K562 (cell line): ENCODE data around the gene GARIN5B. TPM values are rescaled to one million over a fixed set of nuclear protein-coding genes. Genes with fewer than 3 reads are reported as not detected.

Experiments used
- ARID4B ChIP-seq: sonication (generic); formaldehyde crosslinking; IDR thresholded peaks from 2 replicates; pipeline ENCODE4 v1.8.0; 2022; ENCODE audit warnings: mild to moderate bottlenecking, missing genetic modification reagents
- GTF3C2 ChIP-seq: IDR thresholded peaks from 3 replicates; pipeline ENCODE4 v1.6.1; 2011; ENCODE audit warnings: borderline replicate concordance, mild to moderate bottlenecking, moderate library complexity; ENCODE audit not compliant: insufficient read length; ENCODE audit errors: extremely low read depth
- L3MBTL2 ChIP-seq: fragments of 450-650 bp; IDR thresholded peaks from 2 replicates; pipeline ENCODE4 v1.6.1; 2016; ENCODE audit warnings: mild to moderate bottlenecking, moderate library complexity
- MCM3 ChIP-seq: fragments of 450-650 bp; IDR thresholded peaks from 2 replicates; pipeline ENCODE4 v1.6.1; 2016
- NFRKB ChIP-seq: fragments of 450-650 bp; IDR thresholded peaks from 2 replicates; pipeline ENCODE4 v1.6.1; 2016; ENCODE audit warnings: low read depth
- PURB ChIP-seq: sonication (generic); formaldehyde crosslinking; IDR thresholded peaks from 2 replicates; pipeline ENCODE4 v1.9.0; 2021; ENCODE audit warnings: low read depth, mild to moderate bottlenecking, missing genetic modification reagents
- TCFL5 ChIP-seq: fragments of 250-450 bp; sonication (Bioruptor Pico); conservative IDR thresholded peaks from 2 replicates; pipeline ENCODE4 v1.6.1; 2021; ENCODE audit warnings: mild to moderate bottlenecking, moderate library complexity, matching md5 sums
- TFAM ChIP-seq: fragments of 250-450 bp; sonication (Bioruptor Pico); conservative IDR thresholded peaks from 2 replicates; pipeline ENCODE4 v1.5.0; 2021; ENCODE audit warnings: mild to moderate bottlenecking, moderate library complexity
- ZBTB49 ChIP-seq: sonication (generic); formaldehyde crosslinking; IDR thresholded peaks from 2 replicates; pipeline ENCODE4 v1.8.0; 2022; ENCODE audit warnings: missing genetic modification reagents, mild to moderate bottlenecking, borderline replicate concordance
- ZNF212 ChIP-seq: fragments of 450-650 bp; formaldehyde crosslinking; IDR thresholded peaks from 2 replicates; pipeline ENCODE4 v1.4.0; 2020; ENCODE audit warnings: mild to moderate bottlenecking
- ZNF280B ChIP-seq: fragments of 250-450 bp; sonication (Bioruptor Pico); IDR thresholded peaks from 2 replicates; pipeline ENCODE4 v1.5.1; 2021; ENCODE audit warnings: mild to moderate bottlenecking
- ZNF347 ChIP-seq: fragments of 450-650 bp; formaldehyde crosslinking; IDR thresholded peaks from 2 replicates; pipeline ENCODE4 v1.4.0; 2020; ENCODE audit warnings: low read depth, mild to moderate bottlenecking, moderate library complexity
- ZNF398 ChIP-seq: fragments of 250-450 bp; sonication (Bioruptor Pico); IDR thresholded peaks from 2 replicates; pipeline ENCODE4 v1.8.0; 2021; ENCODE audit warnings: moderate library complexity, mild to moderate bottlenecking, inconsistent platforms
- polyA plus RNA-seq, 8 experiments: library from polyadenylated mRNA; depleted of rRNA in 4 of 8; stranded (reverse) in 5 of 8; unstranded in 3 of 8; fragments of >200 nt; fragmentation: Nextera tagmentation in 2 of 8; fragmentation: Illumina TruSeq in 1 of 8; extraction: Ambion mirVana in 2 of 8; extraction: Trizol in 1 of 8; gene quantifications; 2 replicates each; pipeline versions ENCODE4 v1.2.1 to v1.2.3, GENCODE V29; 2011 to 2014; ENCODE audit warnings: inconsistent platforms in 1 of 8, missing spikeins in 1 of 8
- total RNA-seq, 7 experiments: library from RNA; depleted of rRNA in 6 of 7; stranded (reverse); fragments of >200 nt in 6 of 7; fragmentation: Illumina TruSeq in 2 of 7; extraction: Trizol in 2 of 7; gene quantifications; 2 replicates each; pipeline versions ENCODE4 v1.2.1 to v1.2.3, GENCODE V29; 2011 to 2021; ENCODE audit warnings: low replicate concordance in 1 of 7

Gene GARIN5B
- total and polyA plus RNA-seq, 9 of the 15 experiments (the other 6 are each of a cell fraction or from before 2014, with no cell fraction given): not detected

- TF ChIP-seq ARID4B (CRISPR knock-in tag) (no peak; the same call in 1 of the 2 replicates), GTF3C2 (no peak), TCFL5 (CRISPR knock-in tag) (no peak), ZNF280B (CRISPR knock-in tag) (no peak), L3MBTL2 (peak; percentile 100), ZBTB49 (CRISPR knock-in tag) (no peak), NFRKB (no peak), MCM3 (no peak), ZNF212 (CRISPR knock-in tag) (no peak), TFAM (CRISPR knock-in tag) (no peak), ZNF398 (CRISPR knock-in tag) (no peak), PURB (CRISPR knock-in tag) (no peak), ZNF347 (no peak)
Observed at GRCh38 chr19:55407800-55408532, 44.9 kb upstream of the GARIN5B start (continued).
